Keratinocyte (primary cell): Measurements from ENCODE around the gene NPR1. TPM values are rescaled to one million over a fixed set of nuclear protein-coding genes. Genes with fewer than 3 reads are reported as not detected.
A peak's percentile ranks its signal among the peaks of the same experiment; 100 is the strongest.

Experiments
- DNase-seq: peaks from one replicate; pipeline ENCODE4 v3.0.0-alpha.2; 2011; ENCODE audit warnings: low read depth, missing footprints, low spot score
- FAIRE-seq: peaks from 2 replicates; lab custom pipeline; 2011; peaks lifted over from hg19 to GRCh38; lab: Jason Lieb, UNC
- H2AFZ ChIP-seq: 2 replicates; pipeline ENCODE4 v1.6.0; 2012; ENCODE audit warnings: low read length, control low read depth, inconsistent platforms; ENCODE audit not compliant: control insufficient read depth
- H3K27ac ChIP-seq: 2 replicates; pipeline ENCODE4 v1.5.1; 2011; ENCODE audit warnings: low read length; ENCODE audit not compliant: control insufficient read depth, insufficient read depth
- H3K27me3 ChIP-seq: 3 replicates; pipeline ENCODE4 v1.6.0; 2011; ENCODE audit warnings: low read length; ENCODE audit not compliant: control insufficient read depth, insufficient read depth; ENCODE audit errors: extremely low read depth
- H3K36me3 ChIP-seq, 2 experiments: 2 replicates in 1 of 2; 3 replicates in 1 of 2; pipeline ENCODE4 v1.5.1; 2011; ENCODE audit warnings: low read length in 2 of 2, mild to moderate bottlenecking in 1 of 2; ENCODE audit not compliant: control insufficient read depth in 2 of 2, insufficient read depth in 2 of 2; ENCODE audit errors: extremely low read depth in 1 of 2
- H3K4me1 ChIP-seq: 3 replicates; pipeline ENCODE4 v1.5.1; 2011; ENCODE audit warnings: low read length; ENCODE audit not compliant: control insufficient read depth, insufficient read depth; ENCODE audit errors: extremely low read depth
- H3K4me2 ChIP-seq: 3 replicates; pipeline ENCODE4 v1.6.0; 2011; ENCODE audit warnings: low read depth, low read length; ENCODE audit not compliant: control insufficient read depth, insufficient read depth; ENCODE audit errors: extremely low read depth
- H3K4me3 ChIP-seq, 3 experiments: fragments of 200-600 bp in 1 of 3; sonication (generic) in 1 of 3; 2 replicates in 2 of 3; 3 replicates in 1 of 3; pipeline ENCODE4 v1.5.1; 2011 to 2016; ENCODE audit warnings: low read length in 3 of 3, mild to moderate bottlenecking in 3 of 3, control low read depth in 2 of 3, inconsistent platforms in 1 of 3, low read depth in 1 of 3, mixed read lengths in 1 of 3, mixed run types in 1 of 3, moderate library complexity in 1 of 3; ENCODE audit not compliant: control insufficient read depth in 2 of 3, insufficient read depth in 2 of 3; ENCODE audit errors: extremely low read depth in 1 of 3
- H3K79me2 ChIP-seq: 2 replicates; pipeline ENCODE4 v1.6.0; 2012; ENCODE audit warnings: low read length; ENCODE audit not compliant: control insufficient read depth, insufficient read depth
- H3K9ac ChIP-seq: 3 replicates; pipeline ENCODE4 v1.6.0; 2011; ENCODE audit warnings: low read length; ENCODE audit not compliant: control insufficient read depth, insufficient read depth; ENCODE audit errors: extremely low read depth
- H3K9me1 ChIP-seq: 3 replicates; pipeline ENCODE4 v1.6.0; 2011; ENCODE audit warnings: low read length; ENCODE audit not compliant: control insufficient read depth, insufficient read depth; ENCODE audit errors: extremely low read depth
- H3K9me3 ChIP-seq: 2 replicates; pipeline ENCODE4 v1.5.1; 2012; ENCODE audit warnings: low read depth, low read length; ENCODE audit not compliant: control insufficient read depth
- H4K20me1 ChIP-seq: 3 replicates; pipeline ENCODE4 v1.6.0; 2011; ENCODE audit warnings: low read length; ENCODE audit not compliant: control insufficient read depth, insufficient read depth; ENCODE audit errors: extremely low read depth
- EZH2 ChIP-seq: IDR thresholded peaks from one replicate; pipeline ENCODE4 v1.6.1; 2012; ENCODE audit warnings: inconsistent platforms, mild to moderate bottlenecking, low read length, moderate library complexity
- dilution Hi-C: fragments of 300-500 bp; cut with MboI; formaldehyde crosslinking; loops from one replicate; pipeline ENCODE4 v1.7.0; 2020; ENCODE audit warnings: low sequenced_read_pairs; ENCODE audit not compliant: extremely low pct_ligation_motif_present
- polyA plus RNA-seq, 5 experiments: library from polyadenylated mRNA; depleted of rRNA in 3 of 5; stranded (reverse) in 3 of 5; stranded (forward) in 1 of 5; unstranded in 1 of 5; fragments of >200 nt; gene quantifications; 1 replicate in 1 of 5; 2 replicates in 3 of 5; 3 replicates in 1 of 5; pipeline versions ENCODE4 v1.2.1 to v1.2.3, GENCODE V29; 2011 to 2012; ENCODE audit warnings: missing spikeins in 2 of 5, low read depth in 1 of 5, low replicate concordance in 1 of 5
- TF ChIP-seq, protein P1 (sequence below), 3 experiments: IDR thresholded peaks in 1 of 3; conservative IDR thresholded peaks in 1 of 3; optimal IDR thresholded peaks in 1 of 3; 2 replicates in 2 of 3; 3 replicates in 1 of 3; pipeline versions ENCODE3 to v1.5.1; 2011; ENCODE audit warnings: low read length in 3 of 3, mild to moderate bottlenecking in 3 of 3, moderate library complexity in 2 of 3, control low read depth in 1 of 3, inconsistent platforms in 1 of 3; ENCODE audit not compliant: insufficient read depth in 2 of 3; ENCODE audit errors: extremely low read depth in 1 of 3

Gene NPR1
- polyA plus RNA-seq, 1 donor (not counting 4 experiments of a cell fraction or from before 2014, with no cell fraction given): not detected

DNA sequence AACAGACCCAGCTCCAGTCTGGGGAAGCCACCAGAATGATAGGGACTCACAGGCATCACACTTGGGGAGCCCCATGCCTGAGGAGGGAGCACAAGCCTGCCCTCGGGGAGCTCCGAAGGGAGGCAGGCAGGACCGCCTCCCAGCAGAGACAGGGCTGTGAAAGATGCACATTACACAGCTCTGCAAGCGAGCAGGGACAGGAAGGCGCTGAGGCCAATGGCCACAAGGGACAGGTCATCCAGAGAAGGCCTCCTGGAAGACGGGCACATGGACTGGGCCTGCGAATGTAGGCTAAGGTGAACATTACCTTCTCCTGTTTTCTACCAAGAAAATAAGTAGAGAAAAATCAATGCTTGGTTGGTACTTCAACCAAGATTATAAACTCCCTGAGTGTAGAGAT, 4.2 kb downstream of the NPR1 start:
- H3K9me3 ChIP-seq: no peaks in the 10 kb centered on the region
- no peaks in the 10 kb centered on the region for H3K79me2 ChIP-seq
- H3K27ac ChIP-seq: no peak overlapping the region
- DNase-seq (no peak), FAIRE-seq (no peak)
- H3K4me3 ChIP-seq: no peak overlapping the region
- no peaks in the 10 kb centered on the region for H4K20me1 ChIP-seq
- no peaks in the 10 kb centered on the region for H3K9me1 ChIP-seq
- H3K27me3 ChIP-seq: peaks cover 53% of the 10 kb centered on the region
- H3K4me2 ChIP-seq: no peak overlapping the region
- no peaks in the 10 kb centered on the region for H3K36me3 ChIP-seq
- no peak for TF ChIP-seq EZH2
- TF ChIP-seq, protein P1, sequence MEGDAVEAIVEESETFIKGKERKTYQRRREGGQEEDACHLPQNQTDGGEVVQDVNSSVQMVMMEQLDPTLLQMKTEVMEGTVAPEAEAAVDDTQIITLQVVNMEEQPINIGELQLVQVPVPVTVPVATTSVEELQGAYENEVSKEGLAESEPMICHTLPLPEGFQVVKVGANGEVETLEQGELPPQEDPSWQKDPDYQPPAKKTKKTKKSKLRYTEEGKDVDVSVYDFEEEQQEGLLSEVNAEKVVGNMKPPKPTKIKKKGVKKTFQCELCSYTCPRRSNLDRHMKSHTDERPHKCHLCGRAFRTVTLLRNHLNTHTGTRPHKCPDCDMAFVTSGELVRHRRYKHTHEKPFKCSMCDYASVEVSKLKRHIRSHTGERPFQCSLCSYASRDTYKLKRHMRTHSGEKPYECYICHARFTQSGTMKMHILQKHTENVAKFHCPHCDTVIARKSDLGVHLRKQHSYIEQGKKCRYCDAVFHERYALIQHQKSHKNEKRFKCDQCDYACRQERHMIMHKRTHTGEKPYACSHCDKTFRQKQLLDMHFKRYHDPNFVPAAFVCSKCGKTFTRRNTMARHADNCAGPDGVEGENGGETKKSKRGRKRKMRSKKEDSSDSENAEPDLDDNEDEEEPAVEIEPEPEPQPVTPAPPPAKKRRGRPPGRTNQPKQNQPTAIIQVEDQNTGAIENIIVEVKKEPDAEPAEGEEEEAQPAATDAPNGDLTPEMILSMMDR (optimal IDR thresholded peaks at IDR 0.05 in 1 of 3, IDR thresholded peaks at IDR 0.05 in 1 of 3, conservative IDR thresholded peaks at IDR 0.05 in 1 of 3; ENCODE audit: extremely low read depth in 1 of 3, insufficient read depth in 2 of 3, low read length in 3 of 3): no peak
- H2AFZ ChIP-seq: no peak overlapping the region
- H3K4me1 ChIP-seq: peaks cover 11% of the 10 kb centered on the region
- dilution Hi-C loops: loop anchor here (10.0 kb wide), 1 partner anchor 62 kb away; no protein-coding TSS in a partner anchor
- H3K9ac ChIP-seq: no peak overlapping the region

DNA sequence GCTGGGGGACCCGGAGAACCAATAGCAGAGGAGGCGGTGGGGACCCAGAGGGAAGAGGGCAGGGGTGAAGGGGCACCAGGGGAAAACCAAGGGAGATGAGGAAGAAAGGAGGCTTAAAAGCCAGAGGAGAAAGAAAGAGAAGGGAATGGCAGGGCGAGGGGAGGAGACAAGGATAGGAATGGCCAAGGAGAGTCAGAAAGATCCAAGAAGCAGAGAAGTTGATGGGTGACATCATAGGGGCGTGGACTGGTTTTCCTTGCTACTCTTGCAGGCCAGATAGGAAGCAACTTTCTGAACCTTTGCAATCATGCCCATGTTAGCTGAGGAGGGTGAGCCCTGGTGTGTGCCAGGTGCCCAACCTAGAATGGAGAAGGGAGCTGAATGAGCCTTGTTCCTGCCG, 5.4 kb downstream of the NPR1 start:
- peaks cover 8% of the 10 kb centered on the region for H3K4me1 ChIP-seq
- H3K79me2 ChIP-seq: no peaks in the 10 kb centered on the region
- H3K4me3 ChIP-seq: no peak overlapping the region
- H2AFZ ChIP-seq: peak overlapping the region; percentile 22
- no peaks in the 10 kb centered on the region for H3K9me1 ChIP-seq
- peak; percentile 13 for FAIRE-seq
- no peak overlapping the region for H3K27ac ChIP-seq
- no peaks in the 10 kb centered on the region for H4K20me1 ChIP-seq
- H3K4me2 ChIP-seq: no peak overlapping the region
- H3K27me3 ChIP-seq: peaks cover 42% of the 10 kb centered on the region
- dilution Hi-C loops: loop anchor here (10.0 kb wide), 1 partner anchor 61 kb away; no protein-coding TSS in a partner anchor
- H3K36me3 ChIP-seq: no peaks in the 10 kb centered on the region
- no peak overlapping the region for H3K9ac ChIP-seq
- DNase-seq: no peak
- no peak for TF ChIP-seq EZH2
- TF ChIP-seq, protein P1 (optimal IDR thresholded peaks at IDR 0.05 in 1 of 3, IDR thresholded peaks at IDR 0.05 in 1 of 3, conservative IDR thresholded peaks at IDR 0.05 in 1 of 3; ENCODE audit: extremely low read depth in 1 of 3, insufficient read depth in 2 of 3, low read length in 3 of 3): no peak
- no peaks in the 10 kb centered on the region for H3K9me3 ChIP-seq
